Activated T-helper 1 cell treated with Interleukin-2 at 50 U/mL for 16 hours (primary cell): ENCODE measurements around the gene SLC39A13.

Experiments used
- DNase-seq: peaks from one replicate; pipeline ENCODE4 v3.0.0-alpha.2; 2020; ENCODE audit warnings: low read depth

The SLC39A13 gene

GRCh38 chr11:47407746-47408590 lies at the start of gene SLC39A13:
SLC39A13 (plus strand) TSS chr11:47408590; CDS start chr11:47410095, 1,505 bp downstream.
- peak; percentile 90 for DNase-seq

- no peak for DNase-seq
Observed at GRCh38 chr11:47358731-47359051, 49.7 kb upstream of the SLC39A13 start.

GRCh38 chr11:47359162-47359561 lies 49.2 kb upstream of the SLC39A13 start:
- no peak for DNase-seq

DNA sequence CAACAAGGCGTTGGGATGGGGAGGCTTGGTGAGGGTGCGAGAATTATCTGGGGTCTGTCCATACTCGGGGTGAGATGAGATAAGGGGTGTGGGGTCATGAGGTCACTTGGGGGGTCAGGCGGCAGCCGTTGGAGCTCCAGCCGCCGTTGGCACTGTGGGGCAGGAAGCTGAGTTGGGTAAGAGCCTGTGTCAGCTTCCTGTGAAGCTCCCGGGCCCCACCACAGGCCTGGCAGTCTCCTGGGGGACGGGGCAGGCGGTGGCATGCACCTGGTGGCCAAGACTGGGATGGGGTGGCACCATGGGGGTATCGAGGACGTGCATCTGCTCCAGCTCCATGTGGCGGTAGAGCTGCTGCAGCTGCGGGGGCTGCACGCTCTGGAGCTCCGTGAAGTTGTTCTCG lies 48.8 kb upstream of the SLC39A13 start:
- DNase-seq: no peak

GRCh38 chr11:47360341-47360740 lies 48.0 kb upstream of the SLC39A13 start:
- no peak for DNase-seq

DNA sequence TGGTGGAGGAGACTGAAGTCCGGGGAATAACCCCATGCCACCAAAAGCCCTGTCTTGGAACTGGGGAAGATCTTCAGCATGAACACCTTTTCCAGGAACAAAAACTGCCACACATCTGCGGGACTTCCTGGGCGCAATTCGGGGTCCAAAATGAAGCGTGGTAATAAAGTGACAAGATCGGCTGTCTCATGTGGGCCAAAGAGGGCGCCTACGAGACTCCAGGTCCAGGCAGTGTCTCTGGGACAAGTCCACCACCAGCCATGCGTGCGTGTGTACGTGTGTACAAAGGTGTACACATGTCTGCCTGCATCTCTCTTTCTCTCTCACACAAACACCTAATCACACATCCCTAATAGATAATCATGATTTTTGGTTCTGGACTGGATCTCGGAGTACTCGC lies 47.0 kb upstream of the SLC39A13 start:
- DNase-seq: no peak

GRCh38 chr11:47366020-47366490 lies 42.3 kb upstream of the SLC39A13 start:
- DNase-seq: no peak

GRCh38 chr11:47369676-47370075 lies 38.7 kb upstream of the SLC39A13 start:
- no peak for DNase-seq

DNA sequence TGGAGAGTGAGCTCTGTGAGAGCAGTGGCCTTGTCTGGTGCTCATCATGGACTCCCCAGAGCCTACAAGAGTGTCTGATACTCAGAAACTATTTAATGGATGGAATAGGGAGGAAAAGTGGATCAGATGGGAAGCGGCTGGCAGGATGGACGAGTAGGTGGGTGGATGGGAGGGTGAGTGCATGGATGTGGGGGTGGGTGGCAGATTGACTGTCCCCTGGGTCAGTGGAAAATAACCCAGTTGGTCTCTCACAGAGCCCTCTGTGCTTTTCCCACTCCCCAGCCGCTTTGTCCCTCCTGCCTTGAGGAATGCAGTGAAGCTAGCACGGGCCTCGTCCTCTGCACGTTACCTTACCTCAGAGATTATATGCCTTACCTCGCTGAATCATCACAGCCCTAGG lies 36.0 kb upstream of the SLC39A13 start:
- DNase-seq: no peak

DNA sequence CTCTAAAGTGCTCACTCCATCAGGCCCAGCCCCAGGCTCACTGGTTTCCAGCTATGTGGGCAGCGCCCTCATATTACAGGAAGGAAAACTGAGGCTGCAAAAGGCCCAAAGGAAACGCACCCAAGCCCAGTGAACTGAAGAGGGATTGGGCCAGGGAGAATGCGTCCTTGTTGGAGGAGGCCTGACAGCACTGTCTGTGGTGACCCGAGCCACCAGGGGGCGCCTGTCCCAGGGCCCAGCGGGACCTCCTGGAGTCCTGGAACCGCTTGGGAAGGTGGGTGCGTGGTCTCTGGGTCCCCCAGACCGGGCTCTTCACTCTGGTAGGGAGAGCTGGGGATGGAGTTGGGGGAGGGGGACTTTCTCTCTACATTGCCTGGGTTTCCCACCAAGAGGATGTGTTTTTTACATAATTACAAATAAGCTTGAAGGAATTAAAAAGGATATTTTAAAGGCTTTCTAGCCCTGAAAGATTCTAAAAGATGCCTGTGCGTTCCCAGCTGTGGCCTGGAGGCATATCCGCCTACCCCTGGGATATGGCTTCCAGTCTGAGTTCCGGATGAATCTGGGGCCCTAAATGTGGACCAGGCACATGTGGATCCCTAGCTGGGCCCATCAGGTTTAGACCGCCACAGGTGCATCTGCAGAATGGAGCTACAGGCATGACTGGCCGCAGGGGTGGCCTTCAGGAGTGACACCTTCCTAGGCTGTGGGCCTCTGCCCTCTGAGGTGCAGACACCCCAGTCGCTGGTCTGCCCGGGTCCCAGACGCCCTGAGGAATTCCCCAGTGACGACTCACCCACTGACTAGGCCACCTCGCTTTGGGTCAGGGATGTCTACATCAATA lies 34.3 kb upstream of the SLC39A13 start:
- peak; percentile 77 for DNase-seq

- DNase-seq: no peak
Observed at GRCh38 chr11:47374720-47375019, 33.7 kb upstream of the SLC39A13 start.

GRCh38 chr11:47375020-47375419 lies 33.4 kb upstream of the SLC39A13 start:
- no peak for DNase-seq

DNA sequence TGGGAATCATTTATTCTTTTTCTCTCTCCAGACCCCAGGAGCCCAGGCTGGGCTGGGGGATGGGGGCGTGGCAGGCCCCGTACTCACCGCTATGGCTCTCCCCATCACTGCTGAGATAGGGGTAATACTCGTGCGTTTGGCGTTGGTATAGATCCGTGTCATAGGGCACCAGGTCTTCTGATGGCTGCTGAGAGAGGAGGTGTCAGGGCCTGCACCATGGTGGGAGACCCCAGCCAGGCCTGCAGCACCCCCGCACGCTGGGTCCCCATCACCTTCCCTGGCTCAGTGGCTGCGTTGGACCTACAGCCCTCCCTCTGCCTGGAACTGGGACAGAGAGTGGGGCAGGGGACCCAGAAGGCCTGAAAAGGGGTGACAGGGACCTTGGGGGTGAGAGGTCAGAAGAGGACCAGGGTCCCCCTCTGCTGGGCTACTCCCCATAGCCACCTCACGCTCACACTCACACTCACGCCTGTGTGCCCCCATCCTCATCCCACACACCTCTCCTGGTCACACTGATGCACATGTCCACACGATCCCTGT lies 32.8 kb upstream of the SLC39A13 start:
- DNase-seq: no peak

GRCh38 chr11:47376107-47376524 lies 32.3 kb upstream of the SLC39A13 start:
- no peak for DNase-seq

DNA sequence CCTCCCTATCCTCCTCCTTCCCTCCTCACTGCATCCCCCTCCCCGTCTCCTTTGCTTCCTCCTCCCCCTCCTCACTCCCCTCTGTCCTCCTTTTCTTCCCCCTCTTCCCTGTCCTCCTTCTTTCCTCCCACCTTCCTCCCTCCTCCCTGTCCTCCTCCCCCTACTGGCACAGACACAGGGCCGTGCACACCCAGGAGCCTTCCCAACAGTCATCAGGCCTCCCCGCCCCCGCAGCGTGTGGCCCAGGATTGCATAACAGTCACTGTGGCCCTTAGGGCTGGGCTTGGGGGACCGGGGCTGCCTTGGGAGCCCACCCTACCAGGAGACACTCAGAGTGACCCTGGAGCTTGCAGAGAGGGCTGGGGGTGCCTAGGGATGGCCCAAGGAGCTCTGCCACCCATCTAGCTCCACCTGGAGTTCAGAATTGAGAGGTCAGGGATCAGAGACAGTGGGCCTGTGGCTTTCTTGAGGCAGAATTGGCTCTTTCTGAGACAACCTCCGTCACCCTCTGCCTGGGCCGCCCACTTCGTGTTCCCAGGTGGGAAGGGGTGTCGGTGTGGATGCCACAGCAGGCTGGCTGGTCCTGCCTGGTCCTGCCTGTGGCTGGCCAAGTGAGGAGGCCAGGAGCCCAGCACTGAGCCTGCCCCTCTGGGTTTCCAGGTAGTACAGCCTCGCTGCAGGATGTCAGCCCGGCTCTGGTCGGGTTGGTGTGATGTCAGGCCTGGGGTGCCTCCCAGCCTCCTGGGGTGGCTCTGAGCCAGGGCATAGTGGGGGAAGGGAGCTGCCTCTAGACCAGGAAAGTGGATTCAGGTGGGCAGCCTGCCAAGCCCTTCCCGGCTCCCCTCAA lies 31.6 kb upstream of the SLC39A13 start:
- DNase-seq: no peak

DNA sequence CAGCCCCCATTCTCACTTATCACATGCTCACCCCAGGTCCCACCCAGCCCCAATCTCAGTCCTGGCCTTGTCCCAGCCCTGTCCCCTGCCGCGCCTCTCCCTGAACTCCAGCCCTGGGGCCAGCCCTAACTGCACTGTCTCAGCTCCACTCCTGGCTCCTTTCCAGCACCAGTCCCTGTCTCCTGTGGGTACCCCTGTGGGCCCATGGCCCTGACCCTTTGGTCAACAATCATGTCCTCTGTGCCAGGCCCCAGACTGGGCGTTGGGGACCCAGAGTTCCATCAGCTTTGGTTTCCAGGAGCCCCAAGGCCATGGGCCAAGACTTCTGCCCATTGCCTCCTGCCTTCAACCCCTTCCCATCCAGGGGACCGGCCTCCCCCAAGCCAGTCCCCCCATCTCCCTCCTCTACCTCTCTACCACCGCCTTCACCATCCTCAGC lies 30.8 kb upstream of the SLC39A13 start:
- no peak for DNase-seq

- no peak for DNase-seq
Observed at GRCh38 chr11:47378010-47378835, 30.2 kb upstream of the SLC39A13 start, which contains the start of gene SPI1. SPI1 (minus strand) TSS chr11:47378547; CDS start chr11:47378353, 194 bp downstream.

DNA sequence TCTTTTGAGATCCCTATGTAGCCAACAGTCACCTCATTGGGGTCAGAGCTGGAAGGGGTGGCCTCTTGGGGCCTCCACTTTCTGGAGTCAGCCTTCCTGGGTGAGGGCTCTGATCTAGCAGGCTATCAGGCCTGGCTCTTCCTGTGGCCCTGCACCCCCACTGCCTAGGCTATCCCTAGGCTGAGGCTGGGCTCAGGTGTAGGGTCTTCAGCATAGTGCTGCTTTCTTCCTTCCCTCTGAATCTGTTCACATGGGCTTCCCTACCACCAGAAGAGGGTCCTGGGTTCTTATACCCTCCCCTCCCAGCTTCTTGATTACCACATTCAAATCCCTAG lies 29.6 kb upstream of the SLC39A13 start:
- no peak for DNase-seq

GRCh38 chr11:47379317-47379716 lies 29.1 kb upstream of the SLC39A13 start:
- DNase-seq: no peak

- DNase-seq: no peak
Observed at GRCh38 chr11:47380078-47380477, 28.3 kb upstream of the SLC39A13 start.

GRCh38 chr11:47383071-47383470 lies 25.3 kb upstream of the SLC39A13 start:
- DNase-seq: no peak
